K562 (cell line): ENCODE measurements around the gene PRICKLE2. TPM values are rescaled to one million over a fixed set of nuclear protein-coding genes. Genes with fewer than 3 reads are reported as not detected.

Source experiments
- ATAC-seq: fragments of 200-7000 bp; cut with Tn5 transposase; 3 replicates; pipeline ENCODE4 v1.9.1; 2020; ENCODE audit warnings: moderate library complexity
- BruUV-seq: library from RNA; stranded (reverse); fragments of 400-500 nt; replicated peaks from 2 replicates; lab custom pipeline; 2021; lab: Mats Ljungman, UMichigan
- CTCF ChIA-PET: fragments of 300-600 bp; formaldehyde crosslinking; extraction: SDS; loops from one replicate; lab custom pipeline; 2021; ENCODE audit warnings: low intra/inter-chr PET ratio; lab: Yijun Ruan, JAX
- POLR2A ChIA-PET: fragments of 300-600, 350-650 bp; sonication (Branson Sonifier 250); formaldehyde crosslinking; extraction: SDS; loops from one replicate; lab custom pipeline; 2021; ENCODE audit warnings: antibody characterized with exemption, inconsistent platforms; lab: Yijun Ruan, JAX
- DNase-seq, 4 experiments: peaks; one replicate each; pipeline versions ENCODE4 v3.0.0 to v3.0.0-alpha.2; 2011 to 2018; ENCODE audit warnings: low spot score in 3 of 4, mixed read lengths in 3 of 4; ENCODE audit errors: extremely low read depth in 1 of 4
- FAIRE-seq: peaks from 2 replicates; lab custom pipeline; 2011; peaks lifted over from hg19 to GRCh38; lab: Jason Lieb, UNC
- H2AFZ ChIP-seq: 2 replicates; pipeline ENCODE4 v1.6.0; 2011; ENCODE audit warnings: low read depth, low read length, control low read depth, inconsistent platforms
- H3K27ac ChIP-seq: fragments of 200-600 bp; 3 replicates; pipeline ENCODE4 v1.8.0; 2011; ENCODE audit warnings: low read depth, mild to moderate bottlenecking, control low read depth, inconsistent platforms, low read length, moderate library complexity, mixed read lengths; ENCODE audit errors: extremely low read depth
- H3K27me3 ChIP-seq, 2 experiments: fragments of 300-600 bp in 1 of 2; 2 replicates in 1 of 2; 3 replicates in 1 of 2; pipeline versions ENCODE4 v1.6.0 to v1.8.0; 2011; ENCODE audit warnings: inconsistent platforms in 2 of 2, low read length in 2 of 2, mild to moderate bottlenecking in 1 of 2, mixed read lengths in 1 of 2, moderate library complexity in 1 of 2; ENCODE audit not compliant: control insufficient read depth in 2 of 2, insufficient read depth in 2 of 2
- H3K36me3 ChIP-seq: fragments of 300-600 bp; 3 replicates; pipeline ENCODE4 v1.8.0; 2011; ENCODE audit warnings: mild to moderate bottlenecking, low read length, inconsistent platforms; ENCODE audit not compliant: control insufficient read depth, insufficient read depth
- H3K4me1 ChIP-seq, 2 experiments: fragments of 200-600 bp in 1 of 2; replicated peaks in 1 of 2; 2 replicates in 1 of 2; 3 replicates in 1 of 2; pipeline versions ENCODE4 v1.5.1 to v1.8.0; 2011; ENCODE audit warnings: inconsistent platforms in 2 of 2, low read length in 2 of 2, mild to moderate bottlenecking in 1 of 2, mixed read lengths in 1 of 2, moderate library complexity in 1 of 2; ENCODE audit not compliant: control insufficient read depth in 2 of 2, insufficient read depth in 2 of 2
- H3K4me2 ChIP-seq: 2 replicates; pipeline ENCODE4 v1.6.1; 2011; ENCODE audit warnings: low read length, control low read depth, inconsistent platforms, mixed read lengths; ENCODE audit not compliant: insufficient read depth
- H3K4me3 ChIP-seq: fragments of 200-600 bp; sonication (generic), shearing (Covaris generic); 2 replicates; pipeline ENCODE4 v1.5.1; 2016; ENCODE audit warnings: control low read depth, inconsistent platforms
- H3K79me2 ChIP-seq: fragments of 200-600 bp; 3 replicates; pipeline ENCODE4 v1.8.0; 2011; ENCODE audit warnings: low read length, inconsistent platforms; ENCODE audit not compliant: control insufficient read depth, insufficient read depth
- H3K9ac ChIP-seq, 2 experiments: 2 replicates each; pipeline versions ENCODE4 v1.6.0 to v1.6.1; 2011; ENCODE audit warnings: low read depth in 2 of 2, low read length in 2 of 2, control low read depth in 1 of 2, inconsistent platforms in 1 of 2, mild to moderate bottlenecking in 1 of 2, mixed read lengths in 1 of 2; ENCODE audit not compliant: insufficient read depth in 1 of 2
- H3K9me1 ChIP-seq: one replicate; pipeline ENCODE4 v1.6.0; 2011; ENCODE audit warnings: inconsistent platforms, mild to moderate bottlenecking, low read length, moderate library complexity; ENCODE audit not compliant: control insufficient read depth, insufficient read depth
- H3K9me3 ChIP-seq: replicated peaks from 2 replicates; pipeline ENCODE4 v1.5.1; 2011; ENCODE audit warnings: low read depth, low read length, inconsistent platforms; ENCODE audit not compliant: control insufficient read depth, insufficient read depth
- H4K20me1 ChIP-seq: replicated peaks from 2 replicates; pipeline ENCODE4 v1.6.1; 2011; ENCODE audit warnings: low read length, inconsistent platforms, mixed read lengths; ENCODE audit not compliant: control insufficient read depth, insufficient read depth
- ZBTB11 ChIP-seq, 3 experiments: fragments of 200-800 bp in 1 of 3; fragments of 250-450 bp in 1 of 3; fragments of 450-650 bp in 1 of 3; sonication (Bioruptor Pico) in 1 of 3; sonication (Bioruptor generic) in 1 of 3; formaldehyde crosslinking in 1 of 3; IDR thresholded peaks; 2 replicates each; pipeline versions ENCODE4 v1.6.1 to v1.8.0; 2016 to 2022; ENCODE audit warnings: mild to moderate bottlenecking in 2 of 3, missing genetic modification characterization in 2 of 3, missing compliant biosample characterization in 1 of 3, moderate library complexity in 1 of 3
- ZBTB49 ChIP-seq: sonication (generic); formaldehyde crosslinking; IDR thresholded peaks from 2 replicates; pipeline ENCODE4 v1.8.0; 2022; ENCODE audit warnings: missing genetic modification reagents, mild to moderate bottlenecking, borderline replicate concordance
- WGBS: fragments of 100-300 bp; shearing (Covaris generic); methylation state at CpG from one replicate; pipeline ENCODE4 v1.1.6; 2016; ENCODE audit warnings: low coverage, mixed read lengths; ENCODE audit not compliant: insufficient coverage; ENCODE audit errors: missing lambda C conversion rate; 5-methylcytosine and 5-hydroxymethylcytosine counted together
- in situ Hi-C: fragments of 300-500 bp; cut with MboI; formaldehyde crosslinking; loops from 4 replicates; pipeline ENCODE4 v1.15.0; 2018; ENCODE audit warnings: inconsistent platforms, mixed read lengths
- intact Hi-C: fragments of 100-400 bp; cut with micrococcal nuclease; formaldehyde crosslinking; loops from 2 replicates; pipeline ENCODE4 v1.14.2; 2022
- polyA plus RNA-seq, 8 experiments: library from polyadenylated mRNA; depleted of rRNA in 4 of 8; stranded (reverse) in 5 of 8; unstranded in 3 of 8; fragments of >200 nt; fragmentation: Nextera tagmentation in 2 of 8; fragmentation: Illumina TruSeq in 1 of 8; extraction: Ambion mirVana in 2 of 8; extraction: Trizol in 1 of 8; gene quantifications; 2 replicates each; pipeline versions ENCODE4 v1.2.1 to v1.2.3, GENCODE V29; 2011 to 2014; ENCODE audit warnings: inconsistent platforms in 1 of 8, missing spikeins in 1 of 8
- total RNA-seq, 7 experiments: library from RNA; depleted of rRNA in 6 of 7; stranded (reverse); fragments of >200 nt in 6 of 7; fragmentation: Illumina TruSeq in 2 of 7; extraction: Trizol in 2 of 7; gene quantifications; 2 replicates each; pipeline versions ENCODE4 v1.2.1 to v1.2.3, GENCODE V29; 2011 to 2021; ENCODE audit warnings: low replicate concordance in 1 of 7

PRICKLE2 gene
- total and polyA plus RNA-seq, 9 of the 15 experiments (the other 6 are each of a cell fraction or from before 2014, with no cell fraction given), result 0.07 to 0.09 TPM; not detected in 7

GRCh38 chr3:64093825-64094712 lies 131.2 kb downstream of the PRICKLE2 start:
- no TSS peak for BruUV-seq
- Histone ChIP-seq H3K9ac (no peak overlapping the region), H3K4me1 (no peaks in the 10 kb centered on the region), H4K20me1 (no peaks in the 10 kb centered on the region), H3K4me3 (no peak overlapping the region), H3K79me2 (no peaks in the 10 kb centered on the region), H3K36me3 (no peaks in the 10 kb centered on the region), H3K9me1 (no peaks in the 10 kb centered on the region), H3K27me3 (peaks cover 0 to 4% of the 10 kb centered on the region in 2 experiments; a peak in 2 of 5 replicates), H3K27ac (no peak overlapping the region), H3K4me2 (no peak overlapping the region), H2AFZ (no peak overlapping the region), H3K9me3 (no peaks in the 10 kb centered on the region)
- DNase-seq, result no peak
- FAIRE-seq, result no peak
- in situ Hi-C loops, result no loop called here
- no peak for ATAC-seq
- intact Hi-C loops, result no loop called here
- CTCF ChIA-PET, result no interaction called here
- peak in 1 of 3 experiments; percentile 51; a peak in 2 of 6 replicates for TF ChIP-seq ZBTB11 (CRISPR knock-in tag; IDR thresholded peaks at IDR 0.05)
- no peak for TF ChIP-seq ZBTB49
- WGBS, result 0% methylated on average over 3 of the region's 3 CpGs
- POLR2A ChIA-PET, result no interaction called here
